GM12878 (cell line): ENCODE data around the gene CCDC6. TPM values are rescaled to one million over a fixed set of nuclear protein-coding genes. Genes with fewer than 3 reads are reported as not detected.

Experiments
- BCL3 ChIP-seq: IDR thresholded peaks from 2 replicates; pipeline ENCODE4 v1.6.1; 2011; ENCODE audit warnings: borderline replicate concordance, low read depth, mild to moderate bottlenecking, moderate library complexity, low read length; ENCODE audit not compliant: insufficient read depth, poor library complexity, severe bottlenecking
- CREB1 ChIP-seq: IDR thresholded peaks from 2 replicates; pipeline ENCODE4 v1.6.1; 2012; ENCODE audit warnings: low read depth, mild to moderate bottlenecking, inconsistent platforms
- CREM ChIP-seq: IDR thresholded peaks from 2 replicates; pipeline ENCODE4 v1.6.1; 2014; ENCODE audit warnings: antibody characterized with exemption, low read depth
- HDAC2 ChIP-seq: fragments of 200-600 bp; sonication (generic); IDR thresholded peaks from 2 replicates; pipeline ENCODE4 v1.6.1; 2017
- NFIC ChIP-seq: IDR thresholded peaks from 2 replicates; pipeline ENCODE4 v1.6.1; 2012; ENCODE audit warnings: low read depth, mild to moderate bottlenecking, inconsistent platforms, low read length, moderate library complexity
- NR2F1 ChIP-seq: fragments of 450-650 bp; conservative IDR thresholded peaks from 2 replicates; pipeline ENCODE4 v1.6.1; 2017; ENCODE audit warnings: mild to moderate bottlenecking
- PBX3 ChIP-seq: IDR thresholded peaks from 2 replicates; pipeline ENCODE4 v1.6.1; 2011; ENCODE audit warnings: mild to moderate bottlenecking, low read depth, low read length, moderate library complexity; ENCODE audit not compliant: insufficient replicate concordance
- RELB ChIP-seq: fragments of 450-650 bp; IDR thresholded peaks from 2 replicates; pipeline ENCODE4 v1.6.1; 2017; ENCODE audit warnings: low read depth, mild to moderate bottlenecking, moderate library complexity
- REST ChIP-seq: IDR thresholded peaks from 2 replicates; pipeline ENCODE4 v1.6.1; 2012; ENCODE audit warnings: mild to moderate bottlenecking, low read depth, low read length
- SIN3A ChIP-seq: IDR thresholded peaks from 2 replicates; pipeline ENCODE4 v1.6.1; 2012; ENCODE audit warnings: low read depth, low read length, improper control_type of control experiment
- SKIL ChIP-seq: fragments of 450-650 bp; IDR thresholded peaks from 2 replicates; pipeline ENCODE4 v1.6.1; 2017; ENCODE audit warnings: mild to moderate bottlenecking, low read depth, inconsistent platforms; ENCODE audit not compliant: poor library complexity, severe bottlenecking
- SREBF2 ChIP-seq: IDR thresholded peaks from 2 replicates; pipeline ENCODE4 v1.6.1; 2012; ENCODE audit warnings: mild to moderate bottlenecking, low read length
- ZBTB40 ChIP-seq: fragments of 450-650 bp; IDR thresholded peaks from 2 replicates; pipeline ENCODE4 v1.6.1; 2016; ENCODE audit warnings: mild to moderate bottlenecking, moderate library complexity, borderline replicate concordance
- polyA plus RNA-seq, 11 experiments: library from polyadenylated mRNA; depleted of rRNA in 4 of 11; unstranded in 6 of 11; stranded (reverse) in 5 of 11; fragments of >200 nt; fragmentation: Nextera tagmentation in 4 of 11; fragmentation: Illumina TruSeq in 1 of 11; extraction: Ambion mirVana in 4 of 11; extraction: Trizol in 1 of 11; gene quantifications; 1 replicate in 1 of 11; 2 replicates in 10 of 11; pipeline versions ENCODE4 v1.2.1 to v1.2.3, GENCODE V29; 2011 to 2016; ENCODE audit warnings: inconsistent platforms in 2 of 11, missing spikeins in 2 of 11, low read depth in 1 of 11
- total RNA-seq, 4 experiments: library from RNA; depleted of rRNA in 3 of 4; stranded (reverse); fragments of >200 nt in 3 of 4; fragmentation: Illumina TruSeq in 1 of 4; extraction: Trizol in 1 of 4; gene quantifications; 2 replicates each; pipeline versions ENCODE4 v1.2.1 to v1.2.3, GENCODE V29; 2013 to 2021

Gene CCDC6
- total and polyA plus RNA-seq, 10 of the 15 experiments (the other 5 are each of a cell fraction or from before 2014, with no cell fraction given), result 11.8 to 46.2 (median 26.7) TPM

- no peak for TF ChIP-seq PBX3
- TF ChIP-seq CREM, result no peak
- TF ChIP-seq BCL3, result no peak
- no peak for TF ChIP-seq ZBTB40
- no peak for TF ChIP-seq REST
- TF ChIP-seq CREB1, result no peak
- TF ChIP-seq SKIL, result no peak
- TF ChIP-seq NFIC, result no peak
- no peak for TF ChIP-seq SIN3A
- TF ChIP-seq RELB, result peak; percentile 54; the same call in 1 of the 2 replicates
- no peak for TF ChIP-seq HDAC2
- TF ChIP-seq NR2F1, result no peak
- TF ChIP-seq SREBF2, result no peak
These were observed 1.8 kb upstream of the CCDC6 start (continued) for GRCh38 chr10:59907918-59908807.
